ENCODE data around the gene CDK6. TPM values are rescaled to one million over a fixed set of nuclear protein-coding genes. Genes with fewer than 3 reads are reported as not detected.

CDK6 gene
- total and polyA plus RNA-seq, 10 of the 15 experiments (the other 5 are each of a cell fraction or from before 2014, with no cell fraction given) = 8.0 to 118 (median 45.8) TPM

- 97% methylated on average over 6 of the region's 6 CpGs for WGBS (ENCODE audit: insufficient coverage, insufficient replicate concordance, low lambda C conversion rate, missing lambda C conversion rate)
- Histone ChIP-seq H3K9me3 (replicated peaks; ENCODE audit: control insufficient read depth, insufficient read depth, low read length) (no peaks in the 10 kb centered on the region; the same call in 2 of the 3 replicates), H3K27ac (ENCODE audit: control insufficient read depth, insufficient read depth) (no peak overlapping the region), H3K27me3 (replicated peaks in 1 of 2; ENCODE audit: control insufficient read depth in 2 of 2, insufficient read depth in 2 of 2, low read length in 1 of 2) (no peaks in the 10 kb centered on the region), H4K20me1 (ENCODE audit: control insufficient read depth, insufficient read depth) (no peaks in the 10 kb centered on the region), H3K79me2 (ENCODE audit: control insufficient read depth, insufficient read depth, low read length) (peaks cover 11% of the 10 kb centered on the region), H2AFZ (ENCODE audit: control insufficient read depth, low read depth, low read length) (no peak overlapping the region), H3K4me2 (ENCODE audit: control insufficient read depth, insufficient read depth) (no peak overlapping the region), H3K9ac (ENCODE audit: control insufficient read depth, insufficient read depth, low read length) (no peak overlapping the region), H3K4me1 (ENCODE audit: control insufficient read depth, insufficient read depth, low read length) (peaks cover 38% of the 10 kb centered on the region), H3K4me3 (no peak overlapping the region), H3K36me3 (ENCODE audit: control insufficient read depth in 2 of 2, insufficient read depth in 2 of 2, low read length in 1 of 2) (peaks cover 3% of the 10 kb centered on the region in 2 experiments; a peak in 1 of 4 replicates)
- no TSS peak for BruUV-seq (replicated peaks)
- no peak for FAIRE-seq
- no peak for DNase-seq (ENCODE audit: low read depth, low spot score)
- ChIA-PET CTCF (interaction anchor here (1.2 to 8.4 kb wide), 5 partner anchors 9 to 189 kb away, joined by 5 to 40 read pairs (median 6); no protein-coding TSS in a partner anchor), POLR2A (interaction anchor here (1.6 to 4.1 kb wide), 3 partner anchors 10 to 161 kb away, joined by 3 to 25 read pairs (median 3); no protein-coding TSS in a partner anchor), RAD21 (ENCODE audit: unreplicated experiment) (interaction anchor here (0.9 to 1.2 kb wide), 4 partner anchors 9 to 173 kb away, joined by 3 to 4 read pairs (median 3); no protein-coding TSS in a partner anchor), SMC1A (ENCODE audit: uncharacterized antibody, unreplicated experiment) (interaction anchor here (0.7 to 13.2 kb wide), 9 partner anchors 11 to 260 kb away, joined by 3 to 176 read pairs (median 4); no protein-coding TSS in a partner anchor)
- ATAC-seq = no peak
- in situ Hi-C loops (cut with MboI) (no loop called here), intact Hi-C loops (cut with micrococcal nuclease; ENCODE audit: unreplicated experiment) (no loop called here)
- TF ChIP-seq TCF3 (IDR thresholded peaks at IDR 0.05; ENCODE audit: borderline replicate concordance, insufficient read depth, low read depth, low read length) (no peak), JUNB (IDR thresholded peaks at IDR 0.05) (no peak), PML (IDR thresholded peaks at IDR 0.05; ENCODE audit: low read length) (no peak), CREM (IDR thresholded peaks at IDR 0.05; ENCODE audit: low read depth) (no peak), CREB1 (IDR thresholded peaks at IDR 0.05; ENCODE audit: low read depth) (no peak), ZBED1 (IDR thresholded peaks at IDR 0.05; ENCODE audit: borderline replicate concordance) (no peak; the same call in 1 of the 2 replicates), HCFC1 (IDR thresholded peaks at IDR 0.05; ENCODE audit: low read length) (no peak)
- TF ChIP-seq, protein P1, sequence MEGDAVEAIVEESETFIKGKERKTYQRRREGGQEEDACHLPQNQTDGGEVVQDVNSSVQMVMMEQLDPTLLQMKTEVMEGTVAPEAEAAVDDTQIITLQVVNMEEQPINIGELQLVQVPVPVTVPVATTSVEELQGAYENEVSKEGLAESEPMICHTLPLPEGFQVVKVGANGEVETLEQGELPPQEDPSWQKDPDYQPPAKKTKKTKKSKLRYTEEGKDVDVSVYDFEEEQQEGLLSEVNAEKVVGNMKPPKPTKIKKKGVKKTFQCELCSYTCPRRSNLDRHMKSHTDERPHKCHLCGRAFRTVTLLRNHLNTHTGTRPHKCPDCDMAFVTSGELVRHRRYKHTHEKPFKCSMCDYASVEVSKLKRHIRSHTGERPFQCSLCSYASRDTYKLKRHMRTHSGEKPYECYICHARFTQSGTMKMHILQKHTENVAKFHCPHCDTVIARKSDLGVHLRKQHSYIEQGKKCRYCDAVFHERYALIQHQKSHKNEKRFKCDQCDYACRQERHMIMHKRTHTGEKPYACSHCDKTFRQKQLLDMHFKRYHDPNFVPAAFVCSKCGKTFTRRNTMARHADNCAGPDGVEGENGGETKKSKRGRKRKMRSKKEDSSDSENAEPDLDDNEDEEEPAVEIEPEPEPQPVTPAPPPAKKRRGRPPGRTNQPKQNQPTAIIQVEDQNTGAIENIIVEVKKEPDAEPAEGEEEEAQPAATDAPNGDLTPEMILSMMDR (IDR thresholded peaks at IDR 0.05 in 2 of 3, conservative IDR thresholded peaks at IDR 0.05 in 1 of 3; ENCODE audit: control insufficient read depth in 2 of 3, extremely low read depth in 1 of 3, insufficient read depth in 1 of 3, low read depth in 3 of 3, low read length in 3 of 3) = no peak
- TF ChIP-seq, protein P2, sequence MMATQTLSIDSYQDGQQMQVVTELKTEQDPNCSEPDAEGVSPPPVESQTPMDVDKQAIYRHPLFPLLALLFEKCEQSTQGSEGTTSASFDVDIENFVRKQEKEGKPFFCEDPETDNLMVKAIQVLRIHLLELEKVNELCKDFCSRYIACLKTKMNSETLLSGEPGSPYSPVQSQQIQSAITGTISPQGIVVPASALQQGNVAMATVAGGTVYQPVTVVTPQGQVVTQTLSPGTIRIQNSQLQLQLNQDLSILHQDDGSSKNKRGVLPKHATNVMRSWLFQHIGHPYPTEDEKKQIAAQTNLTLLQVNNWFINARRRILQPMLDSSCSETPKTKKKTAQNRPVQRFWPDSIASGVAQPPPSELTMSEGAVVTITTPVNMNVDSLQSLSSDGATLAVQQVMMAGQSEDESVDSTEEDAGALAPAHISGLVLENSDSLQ (IDR thresholded peaks at IDR 0.05) = no peak
Measured at GRCh38 chr7:92644406-92645113, 191.8 kb downstream of the CDK6 start.

Data from GM12878 (cell line).